GM18526 (cell line): ENCODE data around the gene BOD1L1.

ENCODE experiments used
- POLR2A ChIP-seq: IDR thresholded peaks from 3 replicates; pipeline ENCODE4 v1.6.1; 2011; ENCODE audit not compliant: insufficient read length; ENCODE audit errors: extremely low read depth

Gene BOD1L1

DNA sequence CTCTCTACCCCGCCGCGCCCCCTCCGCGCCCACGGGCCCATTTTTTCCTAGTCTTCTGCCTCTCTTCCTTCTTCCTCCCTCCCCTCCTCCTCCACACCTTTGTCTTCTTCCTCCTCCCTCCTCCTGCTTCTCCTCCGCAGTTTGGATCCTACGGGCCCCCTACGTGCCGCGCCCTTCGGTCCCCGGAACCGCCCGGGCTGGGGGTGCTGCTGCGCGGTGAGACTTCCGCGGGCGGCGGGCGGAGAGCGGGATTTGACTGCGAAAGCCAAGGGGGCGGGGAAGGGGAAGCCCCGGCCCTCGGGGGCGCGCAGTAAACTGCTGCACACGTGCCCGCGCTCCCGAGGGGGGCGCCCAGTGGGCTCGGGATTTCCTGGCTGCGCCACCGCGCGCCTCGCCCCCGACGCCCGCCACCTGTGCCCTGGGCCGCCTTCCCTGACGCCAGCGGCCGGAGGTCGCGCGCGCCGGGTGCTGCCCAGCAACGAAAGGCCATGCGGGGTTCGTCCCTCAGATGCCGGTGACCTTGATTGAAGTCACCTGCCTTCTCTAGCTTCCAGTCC, 80.0 kb downstream of the BOD1L1 start:
- no peak for TF ChIP-seq POLR2A

DNA sequence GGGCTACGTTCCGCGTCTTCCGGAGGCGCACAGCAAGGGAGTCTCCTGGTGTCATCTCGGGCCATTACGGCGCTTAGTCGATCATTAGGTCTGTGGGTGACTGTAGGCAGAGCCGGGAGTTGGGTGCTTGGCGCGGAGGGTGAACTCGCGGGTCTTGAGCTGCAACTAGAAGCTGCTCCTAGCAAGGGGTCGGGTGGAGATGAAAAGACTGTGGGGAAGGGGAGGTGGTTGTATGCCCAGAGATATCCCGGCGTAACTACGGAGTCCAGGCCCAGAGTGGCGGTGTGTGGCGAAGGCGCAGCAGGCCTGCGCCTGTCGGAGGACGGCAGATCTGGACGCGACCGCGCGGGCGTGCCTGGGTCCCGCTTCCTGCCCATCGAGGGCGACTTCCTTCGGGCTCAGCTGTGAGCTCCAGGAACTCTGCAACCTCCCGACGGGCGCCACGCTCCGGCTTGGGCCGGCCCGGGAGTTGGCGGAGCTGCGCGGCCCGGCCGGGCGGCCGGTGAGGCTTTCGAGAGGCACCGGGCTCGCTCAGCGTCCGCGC, 80.5 kb downstream of the BOD1L1 start:
- TF ChIP-seq POLR2A: no peak

DNA sequence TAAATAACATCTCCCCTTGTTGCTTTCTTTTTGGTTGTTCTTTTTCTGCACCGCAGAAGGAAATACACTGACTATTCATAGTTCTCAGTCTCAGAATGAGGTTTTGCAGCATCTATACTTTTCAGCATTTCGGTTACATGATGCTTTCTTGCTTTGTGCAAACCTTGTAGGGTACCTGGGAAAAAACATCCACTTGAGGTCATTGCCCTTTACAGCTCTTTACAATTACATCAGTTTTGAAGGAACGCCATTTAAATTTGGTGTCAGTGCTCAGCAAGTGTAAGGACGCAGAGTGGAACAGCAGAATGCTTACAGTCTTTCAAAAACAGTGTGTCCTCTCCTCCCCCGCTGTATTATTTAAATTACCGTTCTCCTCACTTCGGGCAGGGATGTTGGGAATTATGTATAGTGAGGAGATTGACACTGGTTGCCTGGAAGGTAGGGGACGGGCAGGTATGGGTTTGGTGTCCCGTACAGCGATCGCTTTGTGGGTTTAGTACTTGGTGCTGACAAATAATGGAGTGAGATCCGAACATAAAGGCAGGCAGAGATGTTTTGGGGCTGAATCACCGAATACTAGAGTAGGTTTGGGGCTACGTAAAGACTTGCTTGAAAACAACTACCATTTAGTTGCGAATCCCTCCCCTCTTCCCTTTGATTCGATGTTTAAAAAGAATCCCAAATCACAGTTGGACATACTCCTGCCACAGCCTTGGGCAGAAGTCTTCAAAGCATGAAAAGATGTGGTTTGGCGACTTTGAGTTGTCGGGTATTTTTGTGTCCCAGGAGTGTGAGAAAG, 81.2 kb downstream of the BOD1L1 start:
- no peak for TF ChIP-seq POLR2A

DNA sequence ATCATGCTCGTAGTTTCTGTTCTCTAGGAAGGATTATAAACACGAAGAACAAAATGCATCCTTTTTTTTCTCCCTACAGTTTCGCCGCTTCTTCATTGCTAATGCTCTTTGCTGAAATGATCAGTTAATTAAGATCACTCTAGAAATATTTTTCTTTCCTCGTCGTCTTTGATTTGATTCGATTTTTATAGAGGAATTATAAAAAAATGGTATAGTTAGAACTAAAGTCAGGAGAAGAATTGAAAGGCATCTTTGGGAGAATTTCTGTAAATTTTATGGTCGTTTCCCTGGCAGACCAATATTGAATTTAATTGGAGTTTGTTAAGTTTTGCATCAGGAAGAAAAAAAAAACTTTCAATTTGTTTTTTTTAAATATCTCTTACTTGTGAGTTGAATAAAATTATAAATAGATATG, 82.1 kb downstream of the BOD1L1 start:
- TF ChIP-seq POLR2A: no peak

DNA sequence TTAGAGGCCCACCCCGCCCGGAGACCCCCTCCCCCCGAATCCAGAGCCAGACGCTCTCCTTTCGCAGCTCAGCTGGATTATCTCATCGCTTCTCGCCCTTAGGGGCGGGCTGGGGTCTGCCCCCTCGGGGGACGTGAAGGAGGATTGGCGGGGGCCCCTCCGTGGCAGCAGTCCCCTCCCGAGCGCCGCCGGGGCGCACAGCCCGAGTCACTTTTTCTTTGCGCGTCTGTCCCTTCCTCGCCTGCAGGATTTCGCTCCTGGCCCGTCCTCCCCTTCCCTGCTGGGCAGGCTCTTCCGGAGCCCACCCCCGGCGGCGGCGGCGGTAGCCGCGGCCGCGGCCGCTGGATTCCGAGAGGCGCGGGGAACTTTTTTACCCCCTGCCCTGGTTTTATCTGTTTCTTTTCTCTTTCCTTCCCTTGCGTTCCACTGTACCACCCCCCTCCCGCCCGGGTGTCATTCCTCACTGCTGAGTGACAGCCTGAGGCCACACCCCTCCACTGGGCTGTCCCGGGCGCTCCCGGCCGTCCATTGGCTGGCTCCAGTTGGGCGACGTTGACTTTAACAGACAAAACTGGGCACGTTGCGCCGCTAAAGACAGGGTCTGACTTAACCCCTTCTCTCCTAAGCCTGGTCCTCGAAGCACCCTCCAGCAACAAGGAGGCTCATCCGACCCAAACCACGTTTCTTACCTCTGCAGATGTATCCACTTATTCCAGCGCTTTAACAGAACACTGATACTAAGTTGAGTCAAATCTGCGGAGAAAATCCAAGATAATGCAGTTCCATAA, 82.7 kb downstream of the BOD1L1 start:
- TF ChIP-seq POLR2A: no peak

DNA sequence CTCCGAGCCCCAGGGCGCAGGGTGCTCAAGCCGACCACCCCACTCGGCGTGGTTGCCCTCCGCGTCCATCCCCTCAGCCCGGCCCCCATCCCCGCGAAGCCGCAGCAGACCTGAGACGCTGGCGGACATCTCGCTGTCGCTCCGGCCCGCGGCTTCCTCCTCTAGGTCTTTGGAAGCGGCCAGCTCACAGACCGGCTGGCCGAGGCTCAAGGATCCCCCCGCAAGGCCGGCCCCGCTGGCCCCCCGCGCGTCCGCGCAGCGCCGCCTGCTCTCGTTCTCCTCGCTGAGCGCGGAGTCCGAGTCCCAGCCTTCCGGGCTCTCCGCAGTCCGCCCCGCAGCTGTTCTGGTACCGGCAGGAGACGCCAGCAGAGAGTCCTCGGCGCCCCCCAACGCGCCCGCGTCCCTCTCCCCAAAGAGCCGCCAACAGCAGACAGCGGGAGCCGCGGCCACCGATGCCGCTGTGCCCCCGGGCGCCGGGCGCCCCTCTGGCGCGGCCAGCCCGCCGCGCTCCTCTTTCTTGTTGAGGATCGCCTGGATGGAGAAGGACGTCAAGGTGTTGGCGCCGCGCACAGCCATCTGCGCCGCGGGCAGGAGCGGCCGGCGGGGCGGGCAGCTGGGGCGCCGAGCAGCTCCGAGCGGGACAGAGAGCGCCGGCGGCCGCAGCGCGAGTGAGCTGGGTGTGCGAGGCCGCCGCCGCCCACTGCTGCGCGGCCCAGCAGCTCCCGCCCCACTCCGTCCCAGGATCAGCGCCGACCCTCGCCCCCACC, 83.5 kb downstream of the BOD1L1 start, which contains the start of gene NKX3-2:
NKX3-2 (minus strand) TSS at position 670 of the 767 bp plus-strand sequence; CDS start at position 576, 94 bp downstream.
- TF ChIP-seq POLR2A: no peak

DNA sequence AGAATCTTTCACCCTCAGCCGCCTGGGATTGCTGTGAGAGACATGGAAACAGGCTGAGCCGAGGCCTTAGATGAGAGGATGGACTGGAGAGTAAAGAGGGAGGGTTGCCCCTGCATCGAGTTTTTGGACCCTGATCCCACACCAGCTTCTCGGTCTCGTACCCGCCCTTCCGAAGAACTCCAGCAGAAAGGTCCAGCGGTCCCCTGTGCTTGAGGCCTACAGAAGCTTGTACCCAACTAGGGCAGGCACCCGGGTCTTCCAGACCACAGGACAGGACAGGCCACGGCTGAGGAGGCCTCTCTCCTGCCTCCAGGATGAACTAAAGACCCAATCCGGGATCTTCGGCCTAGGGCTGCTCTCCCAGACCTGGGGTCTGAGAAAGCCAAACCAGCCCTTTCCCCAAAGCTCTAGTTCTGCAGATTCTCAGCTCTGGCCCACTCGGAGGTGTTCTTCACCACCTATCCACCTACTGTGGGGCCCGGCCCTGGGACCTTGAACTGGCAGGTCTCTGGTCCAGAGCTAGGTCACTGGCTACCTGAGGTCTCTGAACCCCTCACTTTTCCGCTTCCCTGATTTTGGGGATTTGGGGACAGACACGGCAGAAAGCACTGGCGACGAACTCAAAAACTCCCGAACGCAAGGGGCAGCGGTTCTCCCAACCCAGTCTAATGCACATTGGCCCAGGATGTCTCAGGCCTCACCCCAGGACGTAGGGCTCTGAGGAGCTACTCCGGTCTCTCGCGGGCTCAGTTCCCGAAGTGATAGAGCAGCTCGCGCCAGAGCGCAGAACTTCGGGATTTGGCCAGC, 84.3 kb downstream of the BOD1L1 start:
- TF ChIP-seq POLR2A: no peak

DNA sequence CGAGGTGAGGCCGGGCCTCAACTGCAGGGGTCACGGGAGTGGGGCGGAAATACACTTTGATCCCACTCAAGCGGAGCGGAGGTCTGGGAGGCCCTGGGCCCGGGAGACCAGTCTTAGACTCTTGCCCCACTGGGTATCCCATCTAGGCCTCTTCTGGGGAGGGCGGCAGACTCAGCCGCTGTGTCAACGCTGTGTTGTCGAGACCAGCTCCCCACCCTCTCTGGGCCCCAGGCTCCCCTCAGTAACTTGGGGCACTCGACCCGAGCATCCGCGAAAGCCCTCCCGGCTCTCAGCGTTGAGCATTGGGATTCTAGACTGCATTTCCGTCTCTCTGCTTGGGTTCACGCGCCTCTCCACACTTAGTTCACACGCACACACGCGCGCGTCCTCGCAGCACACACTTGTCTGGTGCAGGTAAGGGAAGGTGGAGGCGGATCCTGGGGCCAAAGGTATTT, 84.9 kb downstream of the BOD1L1 start:
- no peak for TF ChIP-seq POLR2A

DNA sequence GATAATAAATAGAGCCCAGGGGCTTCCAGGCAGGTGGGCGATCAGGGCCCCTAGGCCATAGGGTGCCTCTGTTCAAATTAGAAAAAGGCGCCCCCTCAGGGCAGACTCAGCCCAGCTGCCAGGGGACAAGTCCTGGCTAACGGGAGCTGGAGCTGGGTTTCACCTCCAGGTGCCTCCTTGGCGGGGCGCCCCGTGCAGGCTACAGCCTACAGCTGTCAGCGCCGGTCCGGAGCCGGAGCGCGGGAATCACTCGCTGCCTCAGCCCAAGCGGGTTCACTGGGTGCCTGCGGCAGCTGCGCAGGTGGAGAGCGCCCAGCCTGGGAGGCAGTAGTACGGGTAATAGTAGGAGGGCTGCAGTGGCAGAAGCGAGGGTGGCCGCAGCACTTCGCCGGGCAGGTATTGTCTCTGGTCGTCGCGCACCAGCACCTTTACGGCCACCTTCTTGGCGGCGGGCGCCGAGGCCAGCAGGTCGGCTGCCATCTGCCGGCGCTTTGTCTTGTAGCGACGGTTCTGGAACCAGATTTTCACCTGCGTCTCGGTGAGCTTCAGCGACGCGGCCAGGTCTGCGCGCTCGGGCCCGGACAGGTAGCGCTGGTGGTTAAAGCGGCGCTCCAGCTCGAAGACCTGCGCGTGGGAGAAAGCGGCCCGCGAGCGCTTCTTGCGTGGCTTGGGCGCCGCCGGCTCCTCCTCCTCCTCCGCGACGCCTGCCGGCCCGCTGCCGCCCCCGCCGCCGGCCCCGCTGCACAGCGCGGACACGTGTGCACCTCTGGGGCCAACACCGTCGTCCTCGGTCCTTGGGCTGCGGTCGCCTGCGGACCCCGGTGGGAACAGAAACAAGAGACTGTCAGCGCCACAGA, 85.6 kb downstream of the BOD1L1 start:
- no peak for TF ChIP-seq POLR2A

DNA sequence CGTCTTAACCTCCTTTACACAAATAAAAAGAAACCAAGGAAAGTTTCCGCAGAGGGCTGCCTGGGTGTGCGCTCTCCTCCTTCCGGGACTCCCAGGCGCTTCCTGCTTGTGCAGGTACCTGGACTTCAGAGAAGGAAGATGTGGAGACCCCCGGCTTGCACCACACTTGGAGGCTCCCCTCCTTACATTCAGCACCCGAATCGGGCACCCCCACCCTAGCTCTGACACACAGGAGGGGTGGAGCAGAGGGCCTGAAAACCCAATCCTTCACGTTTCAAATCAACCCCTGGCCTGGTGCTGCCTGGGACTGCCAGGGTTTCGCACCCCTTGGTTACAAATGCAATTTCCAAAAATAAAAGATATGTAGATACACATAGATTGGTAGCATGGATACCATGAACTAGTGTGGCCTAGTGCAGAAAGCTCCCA, 86.3 kb downstream of the BOD1L1 start:
- TF ChIP-seq POLR2A: no peak

DNA sequence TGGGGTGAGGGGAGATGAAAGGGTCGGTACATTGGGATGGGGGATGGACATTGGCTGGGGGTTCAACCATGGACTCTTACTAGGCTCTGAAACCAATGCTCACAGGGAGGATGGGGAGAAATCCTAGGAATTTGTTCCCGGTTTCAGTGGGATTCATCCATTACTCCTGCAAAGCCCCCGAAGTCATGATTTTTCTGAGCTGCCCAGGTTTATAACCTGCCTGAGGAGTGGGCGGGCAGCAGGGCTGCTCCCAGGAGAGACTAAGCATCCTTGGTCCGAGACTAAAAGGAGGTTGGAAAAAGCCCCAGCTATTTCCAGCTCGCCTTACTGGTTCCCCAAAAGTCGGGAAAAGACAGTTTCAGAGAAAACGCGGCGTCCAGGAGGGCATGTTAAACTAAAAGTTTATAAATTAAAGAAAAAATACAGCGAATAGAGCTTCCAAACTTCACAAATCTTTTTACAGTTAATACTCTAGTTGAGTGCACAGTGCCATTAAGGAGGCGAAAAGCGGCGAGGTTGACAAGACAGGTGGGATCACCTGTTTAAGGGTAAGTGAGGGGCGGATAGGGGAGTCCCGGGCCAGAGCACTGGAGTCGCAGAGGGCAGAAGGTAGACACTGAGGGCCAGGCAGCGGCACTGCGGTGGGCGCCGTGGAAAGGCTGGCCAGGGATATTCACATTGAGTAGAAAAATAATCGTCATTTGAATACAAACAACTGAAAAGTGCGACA, 86.9 kb downstream of the BOD1L1 start:
- no peak for TF ChIP-seq POLR2A

DNA sequence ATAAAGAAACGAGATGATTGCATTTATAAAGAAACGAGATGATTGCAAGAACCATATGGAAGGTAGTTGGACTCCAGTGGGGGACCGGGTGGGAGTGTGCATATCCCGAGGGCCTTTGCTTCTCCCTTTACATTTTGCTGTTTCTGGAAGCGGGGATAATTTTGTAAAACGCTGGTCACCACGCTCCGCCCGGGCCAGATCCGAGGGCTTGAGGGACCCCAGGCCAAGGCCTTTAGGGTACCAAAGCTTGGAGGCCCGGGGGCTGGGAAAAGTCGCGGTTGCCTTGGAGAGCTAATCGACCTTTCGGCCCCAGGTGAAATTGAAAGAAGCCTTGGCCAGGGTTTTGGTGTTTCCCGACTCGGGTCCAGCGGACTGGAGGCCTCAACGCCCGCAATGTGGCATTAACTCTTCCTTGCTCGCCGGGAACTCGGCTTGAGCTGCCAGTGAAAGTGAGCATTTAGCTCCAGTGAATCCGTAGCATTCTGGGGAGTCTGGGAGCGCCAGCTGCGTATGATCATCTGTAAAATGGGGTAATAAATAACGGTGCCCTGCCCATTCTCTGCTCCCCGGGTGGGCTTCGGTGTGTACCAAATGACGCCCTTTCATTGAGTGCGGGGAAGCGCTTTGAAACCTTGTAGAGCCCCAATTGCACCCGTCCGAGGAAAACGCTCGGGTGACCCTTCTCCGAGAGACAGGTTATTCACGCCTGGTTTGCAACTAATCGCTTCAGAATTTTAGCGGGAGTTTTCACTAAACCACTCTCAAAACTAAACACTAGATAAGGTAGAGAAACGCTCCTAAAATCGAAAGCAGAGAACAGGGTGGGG, 87.7 kb downstream of the BOD1L1 start:
- no peak for TF ChIP-seq POLR2A
